IMR-90 (cell line): Measurements from ENCODE around the gene HMCN1.
"Not testable (repeated sequence)": the region's sequence is repeated elsewhere in the genome, so short reads cannot be mapped to it uniquely, and the experiment has no call there.

Experiments
- BHLHE40 ChIP-seq: fragments of 150-350 bp; IDR thresholded peaks from 2 replicates; pipeline ENCODE4 v1.6.1; 2016; ENCODE audit warnings: mild to moderate bottlenecking, low read depth, low read length
- CEBPB ChIP-seq: IDR thresholded peaks from 2 replicates; pipeline ENCODE4 v1.6.1; 2012; ENCODE audit warnings: low read depth, low read length, improper control_type of control experiment
- POLR2A ChIP-seq: IDR thresholded peaks from 2 replicates; pipeline ENCODE4 v1.6.1; 2012; ENCODE audit warnings: mild to moderate bottlenecking, low read depth, low read length
- RAD21 ChIP-seq: IDR thresholded peaks from 2 replicates; pipeline ENCODE4 v1.6.1; 2012; ENCODE audit warnings: low read length, improper control_type of control experiment
- RFX5 ChIP-seq: IDR thresholded peaks from 2 replicates; pipeline ENCODE4 v1.8.0; 2012; ENCODE audit warnings: low read depth, mild to moderate bottlenecking, low read length, moderate library complexity
- TF ChIP-seq, protein P1 (sequence below): conservative IDR thresholded peaks from 2 replicates; pipeline ENCODE4 v1.5.1; 2012; ENCODE audit warnings: mild to moderate bottlenecking, low read depth, low read length, improper control_type of control experiment
- TF ChIP-seq, protein P2 (sequence below): fragments of 150-350 bp; IDR thresholded peaks from 2 replicates; pipeline ENCODE4 v1.6.1; 2016; ENCODE audit warnings: low read depth, mild to moderate bottlenecking, low read length, moderate library complexity, borderline replicate concordance
- TF ChIP-seq, protein P3 (sequence below): fragments of 150-350 bp; IDR thresholded peaks from 2 replicates; pipeline ENCODE4 v1.6.1; 2017; ENCODE audit warnings: mild to moderate bottlenecking, antibody characterized with exemption, low read length, low read depth

DNA sequence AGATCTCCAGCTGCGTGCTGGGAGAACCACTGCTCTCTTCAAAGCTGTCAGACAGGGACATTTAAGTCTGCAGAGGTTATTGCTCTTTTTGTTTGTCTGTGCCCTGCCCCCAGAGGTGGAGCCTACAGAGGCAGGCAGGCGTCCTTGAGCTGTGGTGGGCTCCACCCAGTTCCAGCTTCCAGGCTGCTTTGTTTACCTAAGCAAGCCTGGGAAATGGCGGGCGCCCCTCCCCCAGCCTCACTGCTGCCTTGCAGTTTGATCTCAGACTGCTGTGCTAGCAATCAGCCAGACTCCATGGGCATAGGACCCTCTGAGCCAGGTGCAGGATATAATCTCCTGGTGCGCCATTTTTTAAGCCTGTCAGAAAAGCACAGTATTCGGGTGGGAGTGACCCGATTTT is 428.7 kb downstream of the HMCN1 start:
- TF ChIP-seq, protein P1, sequence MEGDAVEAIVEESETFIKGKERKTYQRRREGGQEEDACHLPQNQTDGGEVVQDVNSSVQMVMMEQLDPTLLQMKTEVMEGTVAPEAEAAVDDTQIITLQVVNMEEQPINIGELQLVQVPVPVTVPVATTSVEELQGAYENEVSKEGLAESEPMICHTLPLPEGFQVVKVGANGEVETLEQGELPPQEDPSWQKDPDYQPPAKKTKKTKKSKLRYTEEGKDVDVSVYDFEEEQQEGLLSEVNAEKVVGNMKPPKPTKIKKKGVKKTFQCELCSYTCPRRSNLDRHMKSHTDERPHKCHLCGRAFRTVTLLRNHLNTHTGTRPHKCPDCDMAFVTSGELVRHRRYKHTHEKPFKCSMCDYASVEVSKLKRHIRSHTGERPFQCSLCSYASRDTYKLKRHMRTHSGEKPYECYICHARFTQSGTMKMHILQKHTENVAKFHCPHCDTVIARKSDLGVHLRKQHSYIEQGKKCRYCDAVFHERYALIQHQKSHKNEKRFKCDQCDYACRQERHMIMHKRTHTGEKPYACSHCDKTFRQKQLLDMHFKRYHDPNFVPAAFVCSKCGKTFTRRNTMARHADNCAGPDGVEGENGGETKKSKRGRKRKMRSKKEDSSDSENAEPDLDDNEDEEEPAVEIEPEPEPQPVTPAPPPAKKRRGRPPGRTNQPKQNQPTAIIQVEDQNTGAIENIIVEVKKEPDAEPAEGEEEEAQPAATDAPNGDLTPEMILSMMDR, result not testable (repeated sequence)
- TF ChIP-seq BHLHE40, POLR2A, RAD21, CEBPB, RFX5: not testable (repeated sequence)
- TF ChIP-seq, protein P2, sequence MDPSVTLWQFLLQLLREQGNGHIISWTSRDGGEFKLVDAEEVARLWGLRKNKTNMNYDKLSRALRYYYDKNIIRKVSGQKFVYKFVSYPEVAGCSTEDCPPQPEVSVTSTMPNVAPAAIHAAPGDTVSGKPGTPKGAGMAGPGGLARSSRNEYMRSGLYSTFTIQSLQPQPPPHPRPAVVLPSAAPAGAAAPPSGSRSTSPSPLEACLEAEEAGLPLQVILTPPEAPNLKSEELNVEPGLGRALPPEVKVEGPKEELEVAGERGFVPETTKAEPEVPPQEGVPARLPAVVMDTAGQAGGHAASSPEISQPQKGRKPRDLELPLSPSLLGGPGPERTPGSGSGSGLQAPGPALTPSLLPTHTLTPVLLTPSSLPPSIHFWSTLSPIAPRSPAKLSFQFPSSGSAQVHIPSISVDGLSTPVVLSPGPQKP, result not testable (repeated sequence)
- TF ChIP-seq, protein P3, sequence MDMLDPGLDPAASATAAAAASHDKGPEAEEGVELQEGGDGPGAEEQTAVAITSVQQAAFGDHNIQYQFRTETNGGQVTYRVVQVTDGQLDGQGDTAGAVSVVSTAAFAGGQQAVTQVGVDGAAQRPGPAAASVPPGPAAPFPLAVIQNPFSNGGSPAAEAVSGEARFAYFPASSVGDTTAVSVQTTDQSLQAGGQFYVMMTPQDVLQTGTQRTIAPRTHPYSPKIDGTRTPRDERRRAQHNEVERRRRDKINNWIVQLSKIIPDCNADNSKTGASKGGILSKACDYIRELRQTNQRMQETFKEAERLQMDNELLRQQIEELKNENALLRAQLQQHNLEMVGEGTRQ, result not testable (repeated sequence)
